HG03060 (cell line): Measurements from ENCODE around the gene WDFY4.

Experiments used
- ATAC-seq: cut with Tn5 transposase; IDR thresholded peaks from one replicate; pipeline ENCODE4 v1.9.1; 2021; ENCODE audit warnings: low read depth, moderate number of reproducible peaks; ENCODE audit not compliant: unreplicated experiment

WDFY4 gene

GRCh38 chr10:49000437-49001398 is 316.0 kb downstream of the WDFY4 start:
- no peak for ATAC-seq

DNA sequence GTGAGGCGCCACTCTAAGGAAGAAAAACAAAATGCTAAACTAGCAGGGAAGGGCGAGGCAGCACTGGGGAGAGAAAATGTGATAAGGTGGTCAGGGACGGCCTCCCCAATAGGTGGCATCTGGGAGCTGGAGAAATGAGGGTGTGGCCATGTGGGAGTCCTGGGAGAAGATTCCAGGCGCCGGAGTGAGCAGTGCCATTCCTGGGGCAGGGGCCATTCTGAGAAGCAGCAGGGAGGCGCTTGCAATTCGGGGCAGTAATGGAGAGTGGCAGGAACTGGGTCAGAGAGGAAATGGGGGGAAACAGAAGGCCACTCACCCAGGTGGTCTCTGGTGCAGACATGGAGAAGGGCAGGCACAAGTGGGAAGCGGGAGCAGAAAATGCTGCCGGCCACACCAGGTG is 316.7 kb downstream of the WDFY4 start:
- ATAC-seq = no peak

DNA sequence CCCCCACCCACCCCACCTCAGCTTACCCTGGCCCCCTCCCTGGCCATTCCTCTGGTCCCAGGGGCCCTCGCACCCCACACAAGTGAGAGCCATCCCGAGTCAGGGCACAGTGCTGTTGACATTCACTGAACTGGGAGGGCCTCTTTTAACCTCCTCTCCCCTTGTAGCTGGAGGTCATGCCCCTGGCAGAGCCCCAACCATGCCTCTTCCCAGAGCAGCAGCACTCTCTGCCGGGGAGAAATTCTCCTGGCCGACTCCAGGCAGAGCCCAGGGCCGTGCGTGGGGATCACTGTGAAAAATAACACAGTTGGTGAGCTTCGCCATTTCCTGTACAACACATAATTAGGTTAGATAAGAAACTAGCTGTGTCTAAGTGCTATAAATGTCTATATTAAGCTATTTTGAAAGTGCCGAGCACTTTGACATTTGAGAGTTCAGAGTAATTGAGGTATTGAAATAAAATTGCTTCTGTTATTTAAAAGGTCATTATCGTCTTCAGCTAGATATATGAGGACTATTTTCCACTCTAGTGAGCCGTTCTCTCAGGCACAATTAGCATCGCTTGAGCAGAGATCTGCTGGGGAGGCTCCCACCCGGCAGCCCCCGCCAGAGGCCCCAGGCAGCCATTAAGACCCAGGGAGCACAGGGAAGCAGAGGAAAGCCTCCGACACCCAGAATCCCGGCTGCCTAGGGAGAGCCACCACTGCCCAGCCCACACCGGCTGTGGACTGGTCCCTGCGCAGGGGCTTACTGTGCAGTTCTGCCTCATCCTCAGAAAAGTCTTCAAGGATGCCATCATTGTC is 317.4 kb downstream of the WDFY4 start:
- ATAC-seq = no peak

DNA sequence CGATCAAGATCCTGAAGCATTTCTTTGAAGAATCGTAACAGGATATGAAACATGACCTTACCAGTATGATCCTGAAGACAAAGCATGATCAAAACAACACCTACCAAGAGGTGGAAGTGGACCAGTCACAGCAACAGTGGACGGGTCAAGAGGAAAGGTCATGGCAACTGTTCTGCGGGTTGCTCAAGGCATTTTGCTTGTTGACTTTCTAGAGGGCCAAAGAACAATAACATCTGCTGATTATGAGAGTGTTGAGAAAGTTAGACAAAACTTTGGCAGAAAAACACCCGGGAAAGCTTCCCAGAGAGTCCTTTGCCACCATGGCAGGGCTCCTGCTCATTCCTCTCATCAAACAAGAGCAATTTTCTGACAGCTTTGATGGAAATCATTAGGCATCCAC is 320.6 kb downstream of the WDFY4 start:
- no peak for ATAC-seq

- no peak for ATAC-seq
These were observed 322.5 kb downstream of the WDFY4 start for GRCh38 chr10:49007129-49007528.

- no peak for ATAC-seq
These were observed 323.4 kb downstream of the WDFY4 start for GRCh38 chr10:49008091-49008490.

GRCh38 chr10:49008505-49009198 is 324.0 kb downstream of the WDFY4 start:
- ATAC-seq = no peak

- no peak for ATAC-seq
These were observed 324.7 kb downstream of the WDFY4 start for GRCh38 chr10:49009199-49009979.

- ATAC-seq = no peak
These were observed 325.6 kb downstream of the WDFY4 start for GRCh38 chr10:49010295-49010694.

- ATAC-seq = no peak
These were observed 326.2 kb downstream of the WDFY4 start for GRCh38 chr10:49010865-49011264.

DNA sequence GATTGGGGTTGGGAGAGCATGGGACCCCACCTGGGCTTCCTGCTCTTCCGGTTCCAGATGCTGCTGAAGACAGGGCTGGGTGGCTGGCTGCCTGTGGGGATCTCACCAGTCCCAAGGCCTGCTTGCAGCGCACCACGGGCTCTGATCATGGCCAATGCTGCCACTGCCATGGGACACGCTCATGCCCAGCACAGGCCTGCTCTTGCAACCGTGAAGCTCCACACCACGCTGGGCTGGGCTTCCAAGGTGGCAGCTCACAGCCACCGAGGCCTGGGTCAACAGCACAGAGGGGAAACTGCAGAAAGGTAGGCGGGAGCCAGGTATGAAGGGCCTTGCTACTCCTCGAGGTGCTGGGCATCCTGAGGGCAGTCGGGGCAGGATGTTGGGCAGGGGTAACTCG is 327.1 kb downstream of the WDFY4 start:
- ATAC-seq = no peak

- ATAC-seq = no peak
These were observed 327.9 kb downstream of the WDFY4 start for GRCh38 chr10:49012603-49013002.

DNA sequence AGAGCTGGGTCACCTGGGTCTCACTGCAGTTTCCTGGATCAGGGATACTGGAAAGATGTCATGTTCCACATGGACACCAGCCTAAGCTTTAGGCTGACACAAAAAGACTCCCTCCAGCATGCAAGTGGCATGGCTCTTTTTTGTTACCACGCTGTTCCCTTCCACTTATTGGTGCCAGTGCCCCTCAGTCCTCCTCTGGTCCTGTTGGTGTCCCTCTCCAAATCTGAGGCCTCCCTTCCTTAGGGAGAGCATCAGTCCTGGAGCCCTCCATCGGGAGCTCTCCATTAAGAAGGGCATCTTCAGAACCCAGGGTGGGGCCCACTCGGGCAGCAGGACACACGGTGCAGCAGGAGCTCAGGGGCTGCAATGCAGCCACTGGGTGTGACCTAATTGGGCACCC is 331.0 kb downstream of the WDFY4 start:
- ATAC-seq = no peak

DNA sequence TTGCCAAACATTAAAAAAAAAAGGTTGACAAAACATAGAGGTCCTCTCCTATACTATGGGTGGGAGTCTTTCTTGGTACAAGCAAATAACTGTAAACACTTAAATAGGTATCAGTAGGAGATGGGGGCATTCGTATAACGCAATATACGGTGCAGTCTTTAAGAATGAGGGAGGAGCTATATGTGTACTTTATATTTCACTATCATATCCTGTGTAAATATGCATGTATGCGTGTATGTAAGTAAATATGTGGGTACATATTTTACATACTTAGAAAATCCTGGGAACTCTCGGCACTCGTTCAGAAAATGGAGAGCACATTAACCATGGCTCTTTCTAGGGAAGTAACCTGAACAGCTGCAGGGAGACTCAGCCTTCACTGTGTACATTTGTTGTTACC is 337.0 kb downstream of the WDFY4 start:
- ATAC-seq = no peak

GRCh38 chr10:49023071-49023470 is 338.4 kb downstream of the WDFY4 start:
- ATAC-seq = no peak

- ATAC-seq = no peak
These were observed 339.1 kb downstream of the WDFY4 start for GRCh38 chr10:49023752-49024151.

GRCh38 chr10:49024484-49024883 is 339.8 kb downstream of the WDFY4 start:
- ATAC-seq = no peak

DNA sequence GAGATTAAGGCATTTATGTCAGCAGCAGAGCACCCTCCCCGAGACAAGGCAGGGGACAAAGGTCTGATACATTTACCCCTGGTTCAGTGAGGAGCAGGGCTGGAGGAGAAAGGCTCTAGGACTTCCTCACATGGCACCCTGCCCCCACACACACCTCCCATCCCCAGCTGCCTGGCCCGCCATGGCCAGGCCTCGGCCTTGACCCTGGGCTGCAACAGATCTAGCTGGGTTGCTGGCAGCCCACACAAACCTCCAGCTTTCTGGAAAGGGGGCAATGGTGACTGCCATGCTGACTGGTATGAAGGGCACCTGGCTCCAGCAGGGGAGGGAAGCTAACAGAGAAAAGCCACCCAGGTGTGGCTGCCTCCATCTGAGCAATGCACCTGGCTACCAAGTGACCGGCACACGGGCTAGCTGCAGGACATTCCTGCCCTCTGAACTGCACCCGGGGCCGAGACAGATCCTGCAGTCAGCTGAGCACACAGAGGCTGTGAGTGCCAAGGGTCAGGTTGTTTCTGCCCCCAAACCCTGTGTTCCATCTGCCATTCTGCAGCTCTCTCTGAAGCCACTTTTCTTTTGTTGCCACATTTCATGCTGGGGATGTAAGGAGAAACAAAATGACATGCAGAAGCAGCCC is 340.8 kb downstream of the WDFY4 start:
- ATAC-seq = no peak

- no peak for ATAC-seq
These were observed 344.0 kb downstream of the WDFY4 start for GRCh38 chr10:49028639-49029038.

DNA sequence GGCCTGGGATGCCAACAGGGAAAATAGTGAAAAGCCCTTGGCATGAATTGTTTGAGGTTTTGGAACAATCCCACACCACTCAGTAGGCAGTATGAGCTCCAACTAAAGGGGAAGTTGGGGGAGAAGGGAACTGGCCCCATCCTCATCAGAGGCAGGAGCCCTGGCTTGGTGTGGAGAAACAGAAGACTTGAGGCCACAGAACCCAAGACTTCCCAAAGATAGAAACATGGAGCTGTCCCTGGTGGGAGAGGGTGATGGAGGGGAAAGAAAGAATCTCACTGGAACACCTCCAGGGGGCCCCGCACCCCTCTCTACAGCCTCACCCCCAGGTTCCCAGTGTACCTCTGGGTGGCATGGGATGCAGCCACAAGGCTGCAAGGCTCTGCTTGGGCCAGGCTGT is 345.0 kb downstream of the WDFY4 start:
- ATAC-seq = no peak
